Prostate gland (tissue), 2 donors: Measurements from ENCODE around the gene KCNJ15. TPM values are rescaled to one million over a fixed set of nuclear protein-coding genes. Genes with fewer than 3 reads are reported as not detected.

Source experiments
- DNase-seq: peaks from one replicate; pipeline ENCODE4 v3.0.0-alpha.2; 2019; ENCODE audit warnings: low spot score
- H3K27ac ChIP-seq, 2 donors: fragments of 200-600 bp; sonication (generic); 2 replicates each; pipeline ENCODE4 v1.5.1; 2017 to 2019
- H3K27me3 ChIP-seq: fragments of 200-600 bp; sonication (generic); replicated peaks from 2 replicates; pipeline ENCODE4 v1.5.1; 2019; ENCODE audit not compliant: insufficient read depth
- H3K36me3 ChIP-seq, 2 donors: fragments of 200-600 bp; sonication (generic); 1 replicate in 1 of 2; 2 replicates in 1 of 2; pipeline versions ENCODE4 v1.5.1 to v1.8.1; 2017 to 2019
- H3K4me1 ChIP-seq: fragments of 200-600 bp; sonication (generic); replicated peaks from 2 replicates; pipeline ENCODE4 v1.5.1; 2019
- H3K4me3 ChIP-seq, 2 donors: fragments of 200-600 bp; sonication (generic); 2 replicates each; pipeline ENCODE4 v1.5.1; 2017 to 2019
- H3K9me3 ChIP-seq: fragments of 200-600 bp; sonication (generic); 2 replicates; pipeline ENCODE4 v1.5.1; 2017
- POLR2A ChIP-seq: fragments of 450-650 bp; IDR thresholded peaks from one replicate; pipeline ENCODE4 v1.6.1; 2016; ENCODE audit warnings: antibody characterized with exemption, mild to moderate bottlenecking
- POLR2AphosphoS5 ChIP-seq: sonication (generic); formaldehyde crosslinking; IDR thresholded peaks from one replicate; pipeline ENCODE4 v1.6.1; 2017; ENCODE audit warnings: antibody characterized with exemption
- WGBS: methylation state at CpG from one replicate; pipeline ENCODE4 v1.1.5; 2018; 5-methylcytosine and 5-hydroxymethylcytosine counted together
- intact Hi-C: fragments of 100-400 bp; cut with DNase I; formaldehyde crosslinking; loops from one replicate; pipeline ENCODE4 v1.14.2; 2022
- total RNA-seq, 2 donors: library from RNA; depleted of rRNA; stranded (reverse); fragments of >200 nt; gene quantifications; one replicate each; pipeline ENCODE4 v1.1.0, GENCODE V29; 2016
- TF ChIP-seq, protein P1 (sequence below), 4 experiments: fragments of 200-600 bp in 2 of 4; fragments of 450-650 bp in 2 of 4; sonication (generic) in 2 of 4; IDR thresholded peaks; 1 replicate in 3 of 4; 2 replicates in 1 of 4; pipeline ENCODE4 v1.5.1; 2016 to 2019; ENCODE audit warnings: antibody characterized with exemption in 4 of 4, mild to moderate bottlenecking in 2 of 4, moderate library complexity in 2 of 4

The KCNJ15 gene
- total RNA-seq, 2 donors from 2014 or later: 4.5 to 5.6 TPM

DNA sequence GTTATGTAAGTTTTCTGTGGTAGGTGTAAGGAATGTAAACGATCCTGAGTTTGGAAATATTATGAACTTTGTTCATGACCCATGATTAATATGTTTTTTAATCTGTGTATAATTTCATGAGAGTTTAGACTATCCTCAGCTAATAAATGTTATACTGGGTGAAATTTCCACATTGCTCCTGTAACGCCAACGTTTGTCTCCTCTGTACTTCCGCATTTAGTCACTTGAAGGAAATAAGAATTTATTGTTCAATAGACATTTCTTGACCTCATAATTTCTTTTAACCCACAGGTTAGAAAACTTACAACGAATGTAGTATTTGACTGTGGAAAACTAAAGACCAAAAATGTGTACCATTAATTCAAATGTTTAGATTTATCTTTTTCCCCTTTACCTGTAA is 876 bp downstream of the KCNJ15 start:
- TF ChIP-seq POLR2A: no peak
- TF ChIP-seq POLR2AphosphoS5: no peak
- TF ChIP-seq, protein P1, sequence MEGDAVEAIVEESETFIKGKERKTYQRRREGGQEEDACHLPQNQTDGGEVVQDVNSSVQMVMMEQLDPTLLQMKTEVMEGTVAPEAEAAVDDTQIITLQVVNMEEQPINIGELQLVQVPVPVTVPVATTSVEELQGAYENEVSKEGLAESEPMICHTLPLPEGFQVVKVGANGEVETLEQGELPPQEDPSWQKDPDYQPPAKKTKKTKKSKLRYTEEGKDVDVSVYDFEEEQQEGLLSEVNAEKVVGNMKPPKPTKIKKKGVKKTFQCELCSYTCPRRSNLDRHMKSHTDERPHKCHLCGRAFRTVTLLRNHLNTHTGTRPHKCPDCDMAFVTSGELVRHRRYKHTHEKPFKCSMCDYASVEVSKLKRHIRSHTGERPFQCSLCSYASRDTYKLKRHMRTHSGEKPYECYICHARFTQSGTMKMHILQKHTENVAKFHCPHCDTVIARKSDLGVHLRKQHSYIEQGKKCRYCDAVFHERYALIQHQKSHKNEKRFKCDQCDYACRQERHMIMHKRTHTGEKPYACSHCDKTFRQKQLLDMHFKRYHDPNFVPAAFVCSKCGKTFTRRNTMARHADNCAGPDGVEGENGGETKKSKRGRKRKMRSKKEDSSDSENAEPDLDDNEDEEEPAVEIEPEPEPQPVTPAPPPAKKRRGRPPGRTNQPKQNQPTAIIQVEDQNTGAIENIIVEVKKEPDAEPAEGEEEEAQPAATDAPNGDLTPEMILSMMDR (IDR thresholded peaks at IDR 0.05): no peak
- Histone ChIP-seq H3K36me3 (no peaks in the 10 kb centered on the region), H3K27me3 (no peaks in the 10 kb centered on the region), H3K9me3 (no peaks in the 10 kb centered on the region), H3K4me1 (no peaks in the 10 kb centered on the region), H3K4me3 (no peak overlapping the region), H3K27ac (no peak overlapping the region)
- 30% methylated on average over 5 of the region's 5 CpGs for WGBS
- DNase-seq: no peak
- intact Hi-C loops: no loop called here

DNA sequence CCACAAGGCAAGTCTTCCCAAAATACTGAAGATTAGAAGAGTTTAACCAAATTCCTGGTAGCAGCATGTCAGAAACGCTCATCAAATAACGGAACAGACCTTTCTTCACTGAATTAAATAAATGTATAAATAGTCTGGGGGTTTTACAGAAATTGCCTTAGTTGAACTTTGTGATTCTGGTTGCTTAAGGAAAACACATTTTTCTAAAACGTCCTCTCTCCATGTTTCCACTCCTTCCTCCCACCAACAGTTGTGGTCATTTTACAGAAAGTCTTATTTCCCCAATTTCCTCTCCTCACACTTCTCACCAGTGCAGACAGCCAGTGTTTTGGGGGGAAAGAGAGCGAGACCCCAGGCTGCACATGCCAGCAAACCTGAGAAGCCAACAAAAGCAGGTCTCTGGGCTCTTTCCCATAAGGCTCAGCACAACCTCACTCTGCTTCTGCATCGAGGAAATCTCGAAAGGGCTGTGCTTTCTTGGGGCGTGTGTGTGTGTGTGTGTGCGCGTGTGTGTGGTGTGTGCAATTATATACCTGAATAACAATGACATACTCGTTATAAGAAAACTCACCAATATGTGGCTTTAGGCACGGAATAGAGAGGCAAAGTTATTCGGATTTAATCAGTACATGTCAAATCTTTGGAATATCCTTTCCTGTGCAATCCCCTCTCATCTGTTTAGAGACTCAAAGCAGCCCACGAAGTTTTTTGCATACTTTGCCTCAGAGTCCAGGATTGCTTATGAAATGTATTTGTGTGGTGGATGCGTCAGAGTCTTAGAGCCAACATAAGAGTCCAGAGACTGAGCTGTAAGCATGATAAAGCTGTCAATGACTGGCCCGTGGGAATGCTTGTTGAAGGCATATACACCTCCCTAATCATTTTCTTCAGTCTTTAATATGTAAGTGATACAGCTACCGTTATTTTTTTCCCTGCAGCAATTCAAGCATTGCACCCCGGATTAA is 2.0 kb downstream of the KCNJ15 start:
- no peak for DNase-seq
- H3K27me3 ChIP-seq: no peaks in the 10 kb centered on the region
- H3K4me3 ChIP-seq: no peak overlapping the region
- no peak overlapping the region for H3K27ac ChIP-seq
- H3K36me3 ChIP-seq: no peaks in the 10 kb centered on the region
- 74% methylated on average over 17 of the region's 17 CpGs for WGBS
- H3K4me1 ChIP-seq: no peaks in the 10 kb centered on the region
- intact Hi-C loops: no loop called here
- TF ChIP-seq POLR2AphosphoS5: no peak
- TF ChIP-seq POLR2A: no peak
- TF ChIP-seq, protein P1 (IDR thresholded peaks at IDR 0.05): no peak
- no peaks in the 10 kb centered on the region for H3K9me3 ChIP-seq

DNA sequence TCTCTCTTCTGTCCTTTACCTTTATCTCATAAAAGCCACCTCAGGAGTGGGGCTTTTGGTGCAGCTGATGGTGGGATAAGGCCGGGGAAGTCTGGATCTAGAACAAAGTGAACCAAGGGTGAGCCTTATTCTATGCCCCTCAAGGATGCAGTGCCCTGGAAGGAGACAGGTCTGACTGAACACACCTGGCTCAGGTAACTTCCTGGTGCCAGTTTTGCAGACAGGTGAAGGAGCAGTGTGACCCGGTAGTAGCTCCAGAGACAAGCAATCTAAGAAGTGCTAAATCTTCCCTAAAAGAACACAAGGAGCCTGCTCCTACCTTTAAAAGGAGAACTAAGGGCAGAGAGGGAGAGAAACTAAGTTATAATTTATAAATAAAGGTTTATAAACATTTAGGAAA is 2.9 kb downstream of the KCNJ15 start:
- H3K4me1 ChIP-seq: no peaks in the 10 kb centered on the region
- no peaks in the 10 kb centered on the region for H3K36me3 ChIP-seq
- H3K9me3 ChIP-seq: no peaks in the 10 kb centered on the region
- H3K4me3 ChIP-seq: no peak overlapping the region
- H3K27me3 ChIP-seq: no peaks in the 10 kb centered on the region
- intact Hi-C loops: no loop called here
- 33% methylated on average over 2 of the region's 2 CpGs for WGBS
- H3K27ac ChIP-seq: no peak overlapping the region
- TF ChIP-seq, protein P1 (IDR thresholded peaks at IDR 0.05): no peak
- TF ChIP-seq POLR2AphosphoS5 (no peak), POLR2A (no peak)
- DNase-seq: no peak

DNA sequence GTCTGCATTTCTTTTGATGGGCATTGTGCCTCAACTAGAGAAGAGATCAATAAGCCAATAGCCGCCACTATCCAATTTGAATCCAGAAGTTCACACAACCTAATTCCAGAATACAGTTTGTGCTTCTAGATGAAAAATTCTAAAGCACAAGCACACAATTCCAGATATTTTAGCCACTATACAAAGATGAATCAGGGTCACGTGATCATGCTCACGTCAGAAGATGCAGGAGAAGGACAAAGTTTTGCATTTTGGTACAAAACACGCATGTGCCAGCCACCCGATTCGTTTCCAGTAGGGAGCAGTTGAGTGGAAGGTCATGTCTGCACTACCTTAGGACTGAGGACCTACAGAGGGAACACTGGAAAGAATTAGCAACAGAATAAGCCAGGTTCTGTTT is 3.6 kb downstream of the KCNJ15 start:
- no peaks in the 10 kb centered on the region for H3K36me3 ChIP-seq
- H3K27ac ChIP-seq: no peak overlapping the region
- intact Hi-C loops: no loop called here
- no peaks in the 10 kb centered on the region for H3K27me3 ChIP-seq
- H3K9me3 ChIP-seq: no peaks in the 10 kb centered on the region
- DNase-seq: no peak
- no peak overlapping the region for H3K4me3 ChIP-seq
- TF ChIP-seq POLR2A: no peak
- TF ChIP-seq, protein P1 (IDR thresholded peaks at IDR 0.05): no peak
- no peak for TF ChIP-seq POLR2AphosphoS5
- no peaks in the 10 kb centered on the region for H3K4me1 ChIP-seq
- 94% methylated on average over 6 of the region's 6 CpGs for WGBS

GRCh38 chr21:38261851-38262250 is 5.1 kb downstream of the KCNJ15 start:
- no peaks in the 10 kb centered on the region for H3K4me1 ChIP-seq
- TF ChIP-seq POLR2A: no peak
- TF ChIP-seq POLR2AphosphoS5: peak; percentile 34
- TF ChIP-seq, protein P1 (IDR thresholded peaks at IDR 0.05): no peak
- no peak overlapping the region for H3K4me3 ChIP-seq
- intact Hi-C loops: no loop called here
- no peak overlapping the region for H3K27ac ChIP-seq
- no peaks in the 10 kb centered on the region for H3K27me3 ChIP-seq
- 27% methylated on average over 2 of the region's 2 CpGs for WGBS
- H3K9me3 ChIP-seq: no peaks in the 10 kb centered on the region
- DNase-seq: no peak
- no peaks in the 10 kb centered on the region for H3K36me3 ChIP-seq
